ENCODE data around the gene RELCH. TPM values are rescaled to one million over a fixed set of nuclear protein-coding genes. Genes with fewer than 3 reads are reported as not detected.

Gene RELCH
- total RNA-seq, 2 donors from 2014 or later = 49.0 to 52.5 TPM

GRCh38 chr18:62284637-62285036 lies 97.6 kb downstream of the RELCH start:
- H3K4me1 Mint-ChIP-seq = peaks cover 9% of the 10 kb centered on the region
- peaks cover 6% of the 10 kb centered on the region for H3K36me3 Mint-ChIP-seq (ENCODE audit: low read depth)
- ATAC-seq (no peak), DNase-seq (no peak)
- no peaks in the 10 kb centered on the region for H3K27me3 Mint-ChIP-seq
- H3K4me3 Mint-ChIP-seq = no peak overlapping the region
- H3K9me3 ChIP-seq (ENCODE audit: control insufficient read depth, low read length, poor library complexity, severe bottlenecking) = no peaks in the 10 kb centered on the region
- no peak overlapping the region for H3K27ac Mint-ChIP-seq

DNA sequence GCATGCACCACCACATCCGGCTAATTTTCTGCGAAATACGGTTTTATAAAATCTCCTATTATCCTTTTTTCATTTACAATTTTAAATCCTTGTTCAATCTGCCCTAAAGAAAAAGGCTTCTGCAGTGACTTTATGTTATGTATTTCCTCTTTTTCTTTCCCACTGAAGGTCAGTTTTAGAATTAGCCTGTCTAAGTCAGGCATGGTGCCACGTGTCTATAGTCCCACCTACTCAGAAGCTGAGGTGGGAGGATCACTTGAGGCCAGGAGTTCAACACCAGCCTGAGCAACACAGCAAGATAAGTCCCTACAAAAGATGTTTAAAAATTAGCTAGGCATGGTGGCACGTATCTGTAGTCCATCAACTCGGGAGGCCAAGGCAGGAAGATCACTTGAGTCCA lies 98.2 kb downstream of the RELCH start:
- peaks cover 6% of the 10 kb centered on the region for H3K36me3 Mint-ChIP-seq (ENCODE audit: low read depth)
- H3K9me3 ChIP-seq (ENCODE audit: control insufficient read depth, low read length, poor library complexity, severe bottlenecking) = no peaks in the 10 kb centered on the region
- DNase-seq (no peak), ATAC-seq (no peak)
- H3K4me1 Mint-ChIP-seq = peaks cover 8% of the 10 kb centered on the region
- no peak overlapping the region for H3K4me3 Mint-ChIP-seq
- H3K27ac Mint-ChIP-seq = peak overlapping the region; percentile 47
- H3K27me3 Mint-ChIP-seq = no peaks in the 10 kb centered on the region

GRCh38 chr18:62287781-62288664 lies 101.0 kb downstream of the RELCH start:
- Mint-ChIP-seq H3K27me3 (no peaks in the 10 kb centered on the region), H3K4me1 (peaks cover 8% of the 10 kb centered on the region), H3K27ac (no peak overlapping the region), H3K36me3 (ENCODE audit: low read depth) (peaks cover 3% of the 10 kb centered on the region), H3K4me3 (no peak overlapping the region)
- DNase-seq (no peak), ATAC-seq (no peak)
- no peaks in the 10 kb centered on the region for H3K9me3 ChIP-seq (ENCODE audit: control insufficient read depth, low read length, poor library complexity, severe bottlenecking)

- H3K9me3 ChIP-seq (ENCODE audit: control insufficient read depth, low read length, poor library complexity, severe bottlenecking) = no peaks in the 10 kb centered on the region
- ATAC-seq (no peak), DNase-seq (no peak)
- H3K4me3 Mint-ChIP-seq = no peak overlapping the region
- no peak overlapping the region for H3K27ac Mint-ChIP-seq
- no peaks in the 10 kb centered on the region for H3K27me3 Mint-ChIP-seq
- peaks cover 8% of the 10 kb centered on the region for H3K4me1 Mint-ChIP-seq
- H3K36me3 Mint-ChIP-seq (ENCODE audit: low read depth) = peaks cover 3% of the 10 kb centered on the region
Measured at GRCh38 chr18:62288665-62289008, 101.6 kb downstream of the RELCH start.

DNA sequence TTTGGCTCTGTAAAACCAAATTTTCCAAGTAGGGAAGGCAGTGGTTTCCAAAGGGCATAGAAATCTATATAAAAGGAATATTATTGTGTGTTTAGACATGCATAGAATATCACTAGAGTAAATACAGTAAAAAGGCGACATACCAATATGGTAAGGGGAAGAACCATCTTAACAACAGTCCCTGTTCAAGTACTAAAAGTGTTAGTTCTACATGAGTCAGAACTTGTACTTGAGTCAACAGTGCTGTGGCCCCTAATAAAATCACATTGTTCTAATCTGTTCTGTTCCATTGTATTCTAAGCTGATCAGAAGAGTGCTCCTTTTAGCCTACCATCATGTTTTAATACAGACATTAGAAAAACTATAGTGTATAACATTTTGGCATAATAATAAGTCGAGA lies 102.0 kb downstream of the RELCH start:
- no peaks in the 10 kb centered on the region for H3K9me3 ChIP-seq (ENCODE audit: control insufficient read depth, low read length, poor library complexity, severe bottlenecking)
- no peak for ATAC-seq
- Mint-ChIP-seq H3K4me1 (peaks cover 8% of the 10 kb centered on the region), H3K4me3 (no peak overlapping the region), H3K27me3 (no peaks in the 10 kb centered on the region), H3K27ac (no peak overlapping the region), H3K36me3 (ENCODE audit: low read depth) (peaks cover 3% of the 10 kb centered on the region)
- DNase-seq = no peak

GRCh38 chr18:62294073-62294472 lies 107.0 kb downstream of the RELCH start:
- no peak for DNase-seq
- peaks cover 8% of the 10 kb centered on the region for H3K4me1 Mint-ChIP-seq
- no peaks in the 10 kb centered on the region for H3K27me3 Mint-ChIP-seq
- H3K36me3 Mint-ChIP-seq (ENCODE audit: low read depth) = peaks cover 10% of the 10 kb centered on the region
- peak overlapping the region; percentile 4 for H3K27ac Mint-ChIP-seq
- no peaks in the 10 kb centered on the region for H3K9me3 ChIP-seq (ENCODE audit: control insufficient read depth, low read length, poor library complexity, severe bottlenecking)
- no peak overlapping the region for H3K4me3 Mint-ChIP-seq
- ATAC-seq = no peak

DNA sequence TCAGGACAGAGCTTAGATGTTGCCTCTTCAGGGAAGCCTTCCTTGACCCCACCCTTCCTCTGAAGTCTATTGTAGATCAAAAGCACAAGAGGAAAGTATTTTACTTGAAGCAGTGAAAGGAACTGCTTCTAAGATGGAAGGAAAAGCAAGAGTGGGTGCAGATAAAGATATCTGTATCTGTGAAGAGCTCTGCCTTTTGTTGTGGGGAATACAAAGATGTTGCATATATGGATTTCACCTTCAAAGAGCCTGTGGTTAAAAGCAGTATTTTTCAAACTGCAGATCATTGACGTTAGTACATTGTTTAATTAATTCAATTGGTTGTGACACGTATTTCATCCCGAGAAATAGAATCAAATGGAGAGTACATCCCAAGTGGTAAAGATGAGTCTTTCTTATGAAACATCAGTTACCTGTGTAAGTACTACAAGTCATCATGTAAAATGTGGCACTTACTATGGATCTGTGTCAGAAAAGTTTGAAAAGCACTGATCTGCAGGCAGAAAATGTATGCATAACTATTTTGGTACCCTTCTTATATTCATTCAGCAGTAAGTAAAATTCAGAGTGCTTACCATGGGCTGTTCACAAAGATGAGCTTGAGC lies 113.4 kb downstream of the RELCH start:
- Mint-ChIP-seq H3K36me3 (ENCODE audit: low read depth) (peaks cover 37% of the 10 kb centered on the region), H3K4me3 (no peak overlapping the region), H3K27ac (peak overlapping the region; percentile 32), H3K27me3 (no peaks in the 10 kb centered on the region), H3K4me1 (peaks cover 25% of the 10 kb centered on the region)
- DNase-seq (no peak), ATAC-seq (no peak)
- H3K9me3 ChIP-seq (ENCODE audit: control insufficient read depth, low read length, poor library complexity, severe bottlenecking) = no peaks in the 10 kb centered on the region

DNA sequence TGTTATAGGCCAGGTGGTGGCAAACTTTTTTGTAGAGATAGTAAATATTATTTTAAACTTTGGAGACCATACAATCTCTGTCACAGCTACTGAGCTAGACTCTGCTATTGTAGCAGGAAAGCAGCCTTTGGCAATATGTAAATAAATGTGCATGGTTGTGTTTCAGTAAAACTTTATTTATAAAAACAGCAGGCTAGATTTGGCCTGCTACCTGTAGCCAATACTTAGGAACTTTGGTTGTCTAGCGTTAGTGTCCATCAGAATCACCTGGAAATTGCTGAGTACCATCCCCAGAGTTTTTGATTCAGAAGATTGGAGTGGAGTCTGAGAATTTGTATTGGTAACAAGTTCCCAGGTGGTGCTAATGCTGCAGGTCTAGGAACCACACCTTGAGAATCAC lies 114.3 kb downstream of the RELCH start:
- peaks cover 37% of the 10 kb centered on the region for H3K36me3 Mint-ChIP-seq (ENCODE audit: low read depth)
- ATAC-seq (no peak), DNase-seq (no peak)
- no peaks in the 10 kb centered on the region for H3K27me3 Mint-ChIP-seq
- peaks cover 25% of the 10 kb centered on the region for H3K4me1 Mint-ChIP-seq
- no peak overlapping the region for H3K4me3 Mint-ChIP-seq
- H3K27ac Mint-ChIP-seq = no peak overlapping the region
- H3K9me3 ChIP-seq (ENCODE audit: control insufficient read depth, low read length, poor library complexity, severe bottlenecking) = no peaks in the 10 kb centered on the region

GRCh38 chr18:62312851-62313250 lies 125.8 kb downstream of the RELCH start:
- no peaks in the 10 kb centered on the region for H3K4me1 Mint-ChIP-seq
- no peak for DNase-seq
- H3K4me3 Mint-ChIP-seq = no peak overlapping the region
- no peak overlapping the region for H3K27ac Mint-ChIP-seq
- peaks cover 2% of the 10 kb centered on the region for H3K9me3 ChIP-seq (ENCODE audit: control insufficient read depth, low read length, poor library complexity, severe bottlenecking)
- no peak for ATAC-seq
- peaks cover 8% of the 10 kb centered on the region for H3K27me3 Mint-ChIP-seq
- no peaks in the 10 kb centered on the region for H3K36me3 Mint-ChIP-seq (ENCODE audit: low read depth)

GRCh38 chr18:62318228-62319180 lies 131.4 kb downstream of the RELCH start:
- Mint-ChIP-seq H3K36me3 (ENCODE audit: low read depth) (no peaks in the 10 kb centered on the region), H3K27ac (no peak overlapping the region)

GRCh38 chr18:62321201-62321600 lies 134.1 kb downstream of the RELCH start:
- ATAC-seq (no peak), DNase-seq (no peak)
- no peaks in the 10 kb centered on the region for H3K9me3 ChIP-seq (ENCODE audit: control insufficient read depth, low read length, poor library complexity, severe bottlenecking)
- peaks cover 2% of the 10 kb centered on the region for H3K36me3 Mint-ChIP-seq (ENCODE audit: low read depth)
- H3K4me1 Mint-ChIP-seq = peaks cover 12% of the 10 kb centered on the region
- peaks cover 43% of the 10 kb centered on the region for H3K27me3 Mint-ChIP-seq
- H3K27ac Mint-ChIP-seq = no peak overlapping the region
- no peak overlapping the region for H3K4me3 Mint-ChIP-seq

More at GRCh38 chr18:62318228-62319180, 131.4 kb downstream of the RELCH start:
- Mint-ChIP-seq H3K4me3 (no peak overlapping the region), H3K27me3 (peaks cover 25% of the 10 kb centered on the region), H3K4me1 (no peaks in the 10 kb centered on the region)
- ATAC-seq (no peak), DNase-seq (no peak)
- no peaks in the 10 kb centered on the region for H3K9me3 ChIP-seq (ENCODE audit: control insufficient read depth, low read length, poor library complexity, severe bottlenecking)

DNA sequence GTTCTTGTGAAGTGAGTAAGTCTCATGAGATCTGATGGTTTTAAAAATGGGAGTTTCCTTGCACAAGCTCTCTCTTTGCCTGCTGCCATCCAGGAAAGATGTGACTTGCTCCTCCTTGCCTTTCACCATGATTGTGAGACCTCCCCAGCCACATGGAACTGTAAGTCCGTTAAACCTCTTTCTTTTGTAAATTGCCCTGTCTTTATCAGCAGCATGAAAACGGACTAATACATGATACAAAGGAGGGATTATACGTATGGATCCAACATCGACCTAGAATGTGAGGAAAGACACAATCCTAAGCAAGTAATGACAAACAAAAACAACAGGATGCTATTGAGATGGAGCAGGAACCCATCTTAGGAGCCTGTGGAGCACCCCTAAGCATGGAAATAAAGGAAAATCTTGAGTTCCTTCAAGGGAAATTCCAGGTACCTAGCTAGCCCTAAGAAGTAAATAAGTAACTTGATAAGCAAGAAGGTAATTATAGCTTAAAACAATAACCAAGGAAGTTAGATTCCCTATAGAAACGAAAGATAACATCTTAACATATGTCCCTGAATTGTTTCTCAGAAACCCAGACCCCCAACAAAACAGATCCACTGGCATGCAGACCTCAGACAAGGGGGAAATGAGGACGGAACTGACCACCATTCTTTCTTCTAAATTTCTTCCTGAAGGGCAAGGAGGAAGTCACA lies 136.6 kb downstream of the RELCH start:
- Mint-ChIP-seq H3K4me1 (peaks cover 14% of the 10 kb centered on the region), H3K27ac (no peak overlapping the region), H3K36me3 (ENCODE audit: low read depth) (peaks cover 2% of the 10 kb centered on the region), H3K4me3 (peak overlapping the region; percentile 59), H3K27me3 (peaks cover 54% of the 10 kb centered on the region)
- no peaks in the 10 kb centered on the region for H3K9me3 ChIP-seq (ENCODE audit: control insufficient read depth, low read length, poor library complexity, severe bottlenecking)
- DNase-seq (no peak), ATAC-seq (no peak)

Data from T-helper 17 cell (primary cell).